OCI-LY3 (cell line): Measurements from ENCODE around the gene CTAG1B.
"Not testable (repeated sequence)": the region's sequence is repeated elsewhere in the genome, so short reads cannot be mapped to it uniquely, and the experiment has no call there.

Experiments used
- H2AFZ ChIP-seq: fragments of 200-600, 300-600 bp; shearing (Covaris generic); 2 replicates; pipeline ENCODE4 v1.6.0; 2014; ENCODE audit warnings: antibody characterized with exemption, low read depth, low read length
- H3K27ac ChIP-seq: fragments of 200-600, 300-600 bp; sonication (generic); 2 replicates; pipeline ENCODE4 v1.5.1; 2014; ENCODE audit warnings: mild to moderate bottlenecking, low read length, moderate library complexity, mixed read lengths
- H3K27me3 ChIP-seq: fragments of 200-600, 300-600 bp; sonication (generic); 2 replicates; pipeline ENCODE4 v1.6.1; 2014; ENCODE audit warnings: low read depth, low read length, mixed read lengths
- H3K36me3 ChIP-seq: fragments of 200-600, 300-600 bp; sonication (generic); replicated peaks from 2 replicates; pipeline ENCODE3; 2014; ENCODE audit warnings: low read depth, low read length, mixed read lengths
- H3K4me1 ChIP-seq: fragments of 300-600, 200-600 bp; sonication (generic); 2 replicates; pipeline ENCODE4 v1.6.1; 2014; ENCODE audit warnings: low read length, mixed read lengths
- H3K4me2 ChIP-seq: fragments of 200-600, 300-600 bp; sonication (generic); 2 replicates; pipeline ENCODE4 v1.6.1; 2014; ENCODE audit warnings: low read length, mixed read lengths
- H3K4me3 ChIP-seq: fragments of 300-600, 200-600 bp; sonication (generic); 2 replicates; pipeline ENCODE4 v1.5.1; 2014; ENCODE audit warnings: antibody characterized with exemption, mild to moderate bottlenecking, low read length, moderate library complexity
- H3K79me2 ChIP-seq: fragments of 300-600, 200-600 bp; shearing (Covaris generic); 2 replicates; pipeline ENCODE4 v1.6.1; 2014; ENCODE audit warnings: mild to moderate bottlenecking, low read length, mixed read lengths
- H3K9ac ChIP-seq: fragments of 300-600, 200-600 bp; shearing (Covaris generic); 2 replicates; pipeline ENCODE4 v1.6.0; 2014; ENCODE audit warnings: mild to moderate bottlenecking, low read length, moderate library complexity
- H3K9me3 ChIP-seq: fragments of 200-600, 300-600 bp; shearing (Covaris generic); 2 replicates; pipeline ENCODE4 v1.6.1; 2014; ENCODE audit warnings: low read length, mixed read lengths; ENCODE audit not compliant: insufficient read depth
- H4K20me1 ChIP-seq: fragments of 200-600, 300-600 bp; sonication (generic); 2 replicates; pipeline ENCODE4 v1.6.1; 2016; ENCODE audit warnings: low read length, mixed read lengths; ENCODE audit not compliant: insufficient read depth
- EZH2phosphoT487 ChIP-seq: fragments of 200-600 bp; shearing (Covaris generic); IDR thresholded peaks from 2 replicates; pipeline ENCODE4 v1.6.1; 2018; ENCODE audit warnings: antibody characterized with exemption, mixed run types, low read depth
- TF ChIP-seq, protein P1 (sequence below): fragments of 200-600, 300-600 bp; sonication (generic); IDR thresholded peaks from 2 replicates; pipeline ENCODE4 v1.5.1; 2014; ENCODE audit warnings: antibody characterized with exemption, low read length, low read depth

CTAG1B gene

DNA sequence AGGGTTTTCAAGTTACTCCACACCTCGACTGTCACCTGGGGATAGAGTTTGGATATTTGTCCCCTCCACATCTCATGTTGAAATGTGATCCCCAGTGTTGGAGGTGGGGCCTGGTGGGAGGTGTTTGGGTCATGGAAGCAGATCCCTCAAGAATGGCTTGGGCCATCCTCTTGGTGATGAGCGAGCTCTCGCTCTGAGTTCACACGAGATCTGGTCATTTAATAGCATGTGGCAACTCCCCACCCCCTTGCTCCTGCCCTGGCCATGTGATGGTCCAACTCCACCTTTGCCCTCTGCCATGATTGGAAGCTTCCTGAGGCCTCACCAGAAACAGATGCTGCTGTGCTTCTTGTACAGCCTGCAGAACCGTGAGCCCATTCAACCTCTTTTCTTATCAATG lies 25.9 kb downstream of the CTAG1B start:
- no peak overlapping the region for H3K9ac ChIP-seq
- no peaks in the 10 kb centered on the region for H3K79me2 ChIP-seq
- no peak overlapping the region for H3K4me2 ChIP-seq
- no peaks in the 10 kb centered on the region for H3K36me3 ChIP-seq
- H4K20me1 ChIP-seq, result no peaks in the 10 kb centered on the region
- no peak overlapping the region for H3K27ac ChIP-seq
- H3K9me3 ChIP-seq, result no peaks in the 10 kb centered on the region
- no peak overlapping the region for H3K4me3 ChIP-seq
- H3K27me3 ChIP-seq, result peaks cover 3% of the 10 kb centered on the region; the same call in 1 of the 2 replicates
- no peak for TF ChIP-seq EZH2phosphoT487
- TF ChIP-seq, protein P1, sequence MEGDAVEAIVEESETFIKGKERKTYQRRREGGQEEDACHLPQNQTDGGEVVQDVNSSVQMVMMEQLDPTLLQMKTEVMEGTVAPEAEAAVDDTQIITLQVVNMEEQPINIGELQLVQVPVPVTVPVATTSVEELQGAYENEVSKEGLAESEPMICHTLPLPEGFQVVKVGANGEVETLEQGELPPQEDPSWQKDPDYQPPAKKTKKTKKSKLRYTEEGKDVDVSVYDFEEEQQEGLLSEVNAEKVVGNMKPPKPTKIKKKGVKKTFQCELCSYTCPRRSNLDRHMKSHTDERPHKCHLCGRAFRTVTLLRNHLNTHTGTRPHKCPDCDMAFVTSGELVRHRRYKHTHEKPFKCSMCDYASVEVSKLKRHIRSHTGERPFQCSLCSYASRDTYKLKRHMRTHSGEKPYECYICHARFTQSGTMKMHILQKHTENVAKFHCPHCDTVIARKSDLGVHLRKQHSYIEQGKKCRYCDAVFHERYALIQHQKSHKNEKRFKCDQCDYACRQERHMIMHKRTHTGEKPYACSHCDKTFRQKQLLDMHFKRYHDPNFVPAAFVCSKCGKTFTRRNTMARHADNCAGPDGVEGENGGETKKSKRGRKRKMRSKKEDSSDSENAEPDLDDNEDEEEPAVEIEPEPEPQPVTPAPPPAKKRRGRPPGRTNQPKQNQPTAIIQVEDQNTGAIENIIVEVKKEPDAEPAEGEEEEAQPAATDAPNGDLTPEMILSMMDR, result no peak
- no peak overlapping the region for H2AFZ ChIP-seq
- no peaks in the 10 kb centered on the region for H3K4me1 ChIP-seq

DNA sequence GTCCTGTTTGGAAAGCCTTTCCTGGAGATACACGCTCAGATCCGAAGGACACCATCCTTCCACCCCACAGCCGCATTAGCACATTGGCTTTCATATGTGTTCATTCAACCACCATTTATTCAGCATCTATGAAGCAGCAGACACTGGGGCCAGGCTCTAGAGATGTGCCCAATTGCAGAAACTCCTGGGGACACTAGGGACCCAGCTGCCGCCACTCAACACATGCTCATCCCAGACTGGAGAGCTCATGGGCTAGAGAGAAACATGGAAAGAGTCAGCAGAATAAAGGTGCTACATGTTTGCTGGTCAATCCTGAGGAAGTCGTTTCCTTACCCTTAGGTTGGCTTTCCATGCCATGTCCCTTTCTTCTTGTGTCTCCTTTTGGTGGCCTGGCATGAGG lies 26.6 kb downstream of the CTAG1B start:
- H3K27ac ChIP-seq, result no peak overlapping the region
- no peaks in the 10 kb centered on the region for H3K36me3 ChIP-seq
- H3K79me2 ChIP-seq, result no peaks in the 10 kb centered on the region
- TF ChIP-seq EZH2phosphoT487, result no peak
- TF ChIP-seq, protein P1, result no peak
- H3K4me1 ChIP-seq, result no peaks in the 10 kb centered on the region
- H3K9ac ChIP-seq, result no peak overlapping the region
- H4K20me1 ChIP-seq, result no peaks in the 10 kb centered on the region
- H3K9me3 ChIP-seq, result no peaks in the 10 kb centered on the region
- no peak overlapping the region for H3K4me2 ChIP-seq
- peaks cover 3% of the 10 kb centered on the region; the same call in 1 of the 2 replicates for H3K27me3 ChIP-seq
- no peak overlapping the region for H2AFZ ChIP-seq
- H3K4me3 ChIP-seq, result no peak overlapping the region

DNA sequence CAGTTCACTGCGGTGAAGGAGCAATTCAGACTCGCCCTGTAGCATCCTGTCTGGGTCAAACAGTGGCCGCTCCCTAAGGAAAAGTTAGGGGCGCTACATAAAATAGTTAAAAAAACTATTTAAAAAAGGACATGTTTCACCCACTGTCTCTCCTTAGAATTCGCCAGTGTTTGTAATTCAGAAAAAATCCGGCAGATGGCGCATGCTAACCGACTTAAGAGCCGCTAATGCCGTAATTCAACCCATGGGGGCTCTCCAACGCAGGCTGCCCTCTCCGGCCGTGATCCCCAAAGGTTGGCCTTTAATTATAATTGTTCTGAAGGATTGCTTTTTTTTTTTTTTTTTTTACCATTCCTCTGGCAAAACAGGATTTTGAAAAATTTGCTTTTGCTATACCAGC lies 28.7 kb downstream of the CTAG1B start:
- H3K27me3 ChIP-seq, H3K27ac ChIP-seq, H3K4me2 ChIP-seq, H3K4me3 ChIP-seq, H3K79me2 ChIP-seq, H3K9ac ChIP-seq, H3K36me3 ChIP-seq, H2AFZ ChIP-seq, H3K4me1 ChIP-seq, H3K9me3 ChIP-seq, H4K20me1 ChIP-seq: not testable (repeated sequence)

DNA sequence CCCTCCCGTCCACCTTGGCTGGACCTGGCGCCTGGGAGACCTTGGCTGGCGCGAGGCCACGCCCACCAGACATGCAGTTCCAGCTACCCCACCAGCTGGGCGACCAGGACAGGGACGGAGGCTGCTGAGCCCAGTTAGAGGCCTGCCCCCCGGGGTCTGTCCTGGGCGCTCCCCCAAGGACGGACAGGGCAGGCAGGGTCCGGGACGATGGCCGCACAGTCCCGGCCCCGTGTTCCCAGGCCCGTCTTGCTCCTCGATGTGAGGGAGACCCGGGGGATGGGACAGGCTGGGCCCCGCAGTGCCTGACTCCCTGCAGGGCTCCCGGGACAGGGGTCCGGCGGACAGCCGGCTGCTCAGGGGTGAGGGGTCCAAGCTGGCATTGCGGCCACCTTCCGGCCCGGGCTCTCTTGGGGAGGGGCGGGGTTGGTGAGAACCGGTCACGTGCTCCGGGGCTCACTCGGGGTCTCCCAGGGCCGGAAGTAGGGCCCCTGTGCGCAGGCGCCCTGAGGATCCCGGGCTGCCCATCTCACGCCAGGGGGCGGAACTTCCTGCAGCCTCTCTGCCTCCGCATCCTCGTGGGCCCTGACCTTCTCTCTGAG lies 34.4 kb downstream of the CTAG1B start, which contains the start of gene CTAG1A:
Gene CTAG1A, plus strand, starts transcription at position 549 of the 599 bp plus-strand sequence. CDS start 74 bp downstream, outside the sequence.
- not testable (repeated sequence) for H3K27me3 ChIP-seq, H3K4me1 ChIP-seq, H3K9ac ChIP-seq, H3K4me2 ChIP-seq, H3K27ac ChIP-seq, H3K36me3 ChIP-seq, H3K4me3 ChIP-seq, H4K20me1 ChIP-seq, H3K79me2 ChIP-seq, H3K9me3 ChIP-seq, H2AFZ ChIP-seq

DNA sequence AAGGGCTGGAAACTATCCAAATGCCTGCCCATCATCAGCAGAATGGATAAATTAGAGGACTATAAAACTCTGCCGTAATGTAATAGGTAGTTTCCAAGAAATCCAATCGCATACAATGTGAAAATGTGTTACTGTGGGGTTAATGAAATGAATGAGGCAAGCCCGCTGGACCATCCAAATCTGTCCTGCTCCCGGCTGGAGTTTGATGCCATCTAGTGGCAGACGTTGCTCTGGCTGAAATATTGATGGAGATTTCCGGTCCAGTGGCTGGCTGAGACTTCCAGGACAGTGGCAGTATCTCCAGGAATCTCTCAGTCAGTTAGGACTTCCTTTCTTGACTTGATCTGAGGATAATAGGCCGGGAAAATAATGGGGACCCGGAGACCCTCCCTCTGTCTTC lies 36.1 kb downstream of the CTAG1B start:
- not testable (repeated sequence) for H3K4me3 ChIP-seq

DNA sequence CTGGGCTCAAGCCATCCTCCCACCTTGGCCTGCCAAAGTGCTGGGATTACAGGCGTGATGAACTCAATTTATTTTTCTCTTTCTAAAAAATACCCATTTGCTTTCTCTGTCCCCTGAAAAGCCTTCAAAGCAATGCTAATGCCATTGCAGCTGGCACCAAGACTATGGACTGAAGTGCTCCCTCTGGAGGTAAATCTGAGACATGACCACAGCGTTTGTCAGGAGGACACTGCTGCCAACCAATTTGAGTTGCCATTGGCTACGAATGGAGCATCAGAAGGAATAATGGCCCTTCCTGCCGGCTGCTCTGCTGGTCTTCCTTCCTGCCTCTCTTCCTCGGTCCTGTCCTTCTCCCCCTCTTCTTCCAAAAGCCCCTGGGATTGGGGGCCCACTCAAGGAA lies 44.0 kb downstream of the CTAG1B start:
- not testable (repeated sequence) for H4K20me1 ChIP-seq, H3K9ac ChIP-seq, H3K36me3 ChIP-seq, H3K4me2 ChIP-seq, H3K9me3 ChIP-seq, H3K4me3 ChIP-seq, H2AFZ ChIP-seq, H3K27ac ChIP-seq, H3K4me1 ChIP-seq, H3K79me2 ChIP-seq, H3K27me3 ChIP-seq

More for the DNA sequence above, 36.1 kb downstream of the CTAG1B start:
- not testable (repeated sequence) for H3K27ac ChIP-seq, H3K79me2 ChIP-seq, H3K4me1 ChIP-seq, H2AFZ ChIP-seq, H3K4me2 ChIP-seq, H3K27me3 ChIP-seq, H3K9ac ChIP-seq, H3K9me3 ChIP-seq, H3K36me3 ChIP-seq, H4K20me1 ChIP-seq

DNA sequence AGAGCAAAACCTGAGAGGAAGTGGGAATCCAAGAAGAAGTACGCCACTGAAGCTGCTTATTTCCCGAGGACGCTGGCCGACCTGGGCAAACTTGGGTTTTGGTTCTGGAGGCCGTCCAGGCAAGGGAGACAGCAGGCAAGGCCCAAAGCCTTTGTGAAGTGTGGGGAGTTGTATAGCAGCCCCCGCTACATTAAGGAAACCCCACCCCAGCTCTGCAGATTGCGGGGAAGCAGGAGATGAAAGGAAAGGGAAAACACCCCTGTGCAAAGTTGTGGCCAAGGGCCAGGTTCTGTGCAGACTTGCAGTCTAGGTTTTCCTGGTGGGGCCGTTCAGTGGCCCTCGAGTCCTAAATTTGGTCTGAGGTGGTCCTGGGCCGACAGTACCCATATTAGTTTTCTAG lies 46.0 kb downstream of the CTAG1B start:
- H3K4me2 ChIP-seq, H3K4me3 ChIP-seq, H2AFZ ChIP-seq, H3K27ac ChIP-seq, H3K9ac ChIP-seq, H4K20me1 ChIP-seq, H3K27me3 ChIP-seq, H3K36me3 ChIP-seq, H3K9me3 ChIP-seq, H3K4me1 ChIP-seq, H3K79me2 ChIP-seq: not testable (repeated sequence)

DNA sequence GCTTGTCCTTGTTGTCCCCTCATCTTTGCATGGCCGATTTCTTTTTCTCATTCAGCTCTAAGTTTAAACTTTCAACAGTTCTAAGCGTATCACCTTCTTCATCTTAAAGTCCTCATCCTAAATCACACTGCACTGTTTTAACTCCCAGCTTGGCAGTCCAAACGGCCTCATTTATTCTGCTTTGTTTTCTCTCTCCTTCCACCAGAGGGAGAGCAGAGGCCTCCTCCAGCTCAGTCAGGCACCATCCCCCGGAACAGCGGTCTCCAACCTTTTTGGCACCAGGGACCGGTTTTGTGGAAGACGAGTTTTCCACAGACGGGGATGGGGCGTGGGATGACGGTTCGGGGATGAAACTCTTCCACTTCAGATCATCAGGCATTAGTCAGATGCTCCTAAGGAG lies 48.7 kb downstream of the CTAG1B start:
- not testable (repeated sequence) for H3K9me3 ChIP-seq, H3K4me1 ChIP-seq, H4K20me1 ChIP-seq, H2AFZ ChIP-seq, H3K4me2 ChIP-seq, H3K27ac ChIP-seq, H3K27me3 ChIP-seq, H3K4me3 ChIP-seq, H3K79me2 ChIP-seq, H3K36me3 ChIP-seq, H3K9ac ChIP-seq
